GM18951 (cell line): ENCODE measurements around the gene OR52R1.

ENCODE experiments used
- POLR2A ChIP-seq: IDR thresholded peaks from 4 replicates; pipeline ENCODE4 v1.6.1; 2011; ENCODE audit warnings: mild to moderate bottlenecking; ENCODE audit not compliant: insufficient read length, insufficient read depth; ENCODE audit errors: extremely low read depth
- in situ Hi-C: fragments of 300-500 bp; cut with MboI; formaldehyde crosslinking; loops from one replicate; pipeline ENCODE4 v1.12.0; 2022; ENCODE audit warnings: low sequenced_read_pairs, mixed read lengths, inconsistent platforms; ENCODE audit not compliant: unreplicated experiment

OR52R1 gene

GRCh38 chr11:4797206-4797605 lies 7.0 kb downstream of the OR52R1 start:
- in situ Hi-C loops: no loop called here
- TF ChIP-seq POLR2A: no peak

- TF ChIP-seq POLR2A: no peak
Observed at GRCh38 chr11:4782454-4782853, 21.7 kb downstream of the OR52R1 start.

GRCh38 chr11:4769838-4770237 lies 34.3 kb downstream of the OR52R1 start, which contains the start of gene OR51F1:
OR51F1 (minus strand) TSS chr11:4769938; CDS start chr11:4769938, 0 bp downstream.
- TF ChIP-seq POLR2A: no peak
- in situ Hi-C loops: no loop called here

More at GRCh38 chr11:4782454-4782853, 21.7 kb downstream of the OR52R1 start:
- in situ Hi-C loops: no loop called here

GRCh38 chr11:4768094-4768493 lies 36.1 kb downstream of the OR52R1 start:
- in situ Hi-C loops: no loop called here
- TF ChIP-seq POLR2A: no peak

- no peak for TF ChIP-seq POLR2A
- in situ Hi-C loops: no loop called here
Observed at GRCh38 chr11:4766420-4767043, 37.6 kb downstream of the OR52R1 start.

GRCh38 chr11:4763096-4763495 lies 41.1 kb downstream of the OR52R1 start:
- in situ Hi-C loops: no loop called here
- no peak for TF ChIP-seq POLR2A
